H1 (cell line): ENCODE results near the gene LRRN1. TPM values are rescaled to one million over a fixed set of nuclear protein-coding genes. Genes with fewer than 3 reads are reported as not detected.

ENCODE experiments used
- CTCF ChIA-PET: fragments of 300-600 bp; sonication (Branson Sonifier 250); formaldehyde crosslinking; loops from one replicate; lab custom pipeline; 2021; ENCODE audit not compliant: partially characterized antibody; lab: Charles Lee
- POLR2A ChIA-PET: fragments of 300-600 bp; sonication (Branson Sonifier 250); formaldehyde crosslinking; loops from one replicate; lab custom pipeline; 2021; ENCODE audit warnings: inconsistent platforms; ENCODE audit not compliant: partially characterized antibody; lab: Charles Lee
- DNase-seq, 2 experiments: peaks; one replicate each; pipeline versions ENCODE4 v3.0.0 to v3.0.0-alpha.2; 2010 to 2022; ENCODE audit warnings: low spot score in 2 of 2, low read depth in 1 of 2, mixed read lengths in 1 of 2
- FAIRE-seq: peaks from 2 replicates; lab custom pipeline; 2011; peaks lifted over from hg19 to GRCh38; lab: Jason Lieb, UNC
- H2AFZ ChIP-seq: 2 replicates; pipeline ENCODE4 v1.8.1; 2012; ENCODE audit warnings: low read length, inconsistent platforms
- H2AK5ac ChIP-seq: 2 replicates; pipeline ENCODE4 v1.6.1; 2013; ENCODE audit warnings: low read depth, low read length
- H2BK120ac ChIP-seq: replicated peaks from 2 replicates; pipeline ENCODE3; 2013; ENCODE audit warnings: low read depth, low read length, inconsistent platforms
- H2BK12ac ChIP-seq: 2 replicates; pipeline ENCODE4 v1.6.1; 2013; ENCODE audit warnings: low read depth, low read length
- H2BK15ac ChIP-seq: 2 replicates; pipeline ENCODE4 v1.6.1; 2013; ENCODE audit warnings: low read length
- H2BK20ac ChIP-seq: 2 replicates; pipeline ENCODE4 v1.6.1; 2013; ENCODE audit warnings: low read length
- H2BK5ac ChIP-seq: 2 replicates; pipeline ENCODE4 v1.6.1; 2013; ENCODE audit warnings: low read depth, low read length
- H3K14ac ChIP-seq: 2 replicates; pipeline ENCODE4 v1.6.1; 2013; ENCODE audit warnings: inconsistent platforms; ENCODE audit not compliant: insufficient read length
- H3K18ac ChIP-seq: 2 replicates; pipeline ENCODE4 v1.6.1; 2013; ENCODE audit warnings: low read length; ENCODE audit errors: extremely low read depth
- H3K23ac ChIP-seq: 2 replicates; pipeline ENCODE4 v1.6.1; 2013; ENCODE audit warnings: inconsistent platforms; ENCODE audit not compliant: insufficient read length
- H3K23me2 ChIP-seq: 2 replicates; pipeline ENCODE4 v1.6.1; 2013; ENCODE audit warnings: low read depth, low read length
- H3K27ac ChIP-seq: 2 replicates; pipeline ENCODE4 v1.6.1; 2011; ENCODE audit warnings: low read depth, low read length, inconsistent platforms
- H3K27me3 ChIP-seq, 4 experiments: replicated peaks in 1 of 4; 1 replicate in 1 of 4; 2 replicates in 3 of 4; pipeline versions ENCODE4 v1.6.1 to v1.8.1; 2011 to 2013; ENCODE audit warnings: low read length in 3 of 4, mild to moderate bottlenecking in 3 of 4, inconsistent platforms in 2 of 4, mixed read lengths in 2 of 4, moderate library complexity in 1 of 4; ENCODE audit not compliant: control insufficient read depth in 3 of 4, insufficient read depth in 3 of 4; ENCODE audit errors: extremely low read depth in 1 of 4
- H3K36me3 ChIP-seq, 4 experiments: 2 replicates each; pipeline versions ENCODE4 v1.6.1 to v1.8.1; 2011 to 2013; ENCODE audit warnings: mild to moderate bottlenecking in 4 of 4, low read length in 3 of 4, moderate library complexity in 2 of 4, control low read depth in 1 of 4, inconsistent platforms in 1 of 4; ENCODE audit not compliant: insufficient read depth in 4 of 4, control insufficient read depth in 2 of 4
- H3K4ac ChIP-seq: replicated peaks from 2 replicates; pipeline ENCODE3; 2013; ENCODE audit warnings: low read length, low read depth, mixed read lengths, inconsistent platforms; ENCODE audit not compliant: insufficient read length
- H3K4me1 ChIP-seq, 4 experiments: replicated peaks in 1 of 4; 1 replicate in 1 of 4; 2 replicates in 3 of 4; pipeline versions ENCODE4 v1.6.1 to v1.8.1; 2011 to 2013; ENCODE audit warnings: low read length in 3 of 4, inconsistent platforms in 2 of 4, mixed read lengths in 1 of 4; ENCODE audit not compliant: insufficient read depth in 4 of 4, control insufficient read depth in 3 of 4
- H3K4me2 ChIP-seq, 2 experiments: 2 replicates each; pipeline versions ENCODE4 v1.6.1 to v1.8.1; 2011 to 2013; ENCODE audit warnings: low read depth in 2 of 2, low read length in 2 of 2, control low read depth in 1 of 2, inconsistent platforms in 1 of 2, mild to moderate bottlenecking in 1 of 2; ENCODE audit not compliant: insufficient read depth in 1 of 2
- H3K4me3 ChIP-seq, 4 experiments: fragments of 200-600, 300-600 bp in 1 of 4; sonication (generic), shearing (Covaris generic), sonication (Bioruptor Twin) in 1 of 4; 2 replicates each; pipeline versions ENCODE4 v1.5.1 to v1.8.1; 2011 to 2016; ENCODE audit warnings: low read length in 4 of 4, low read depth in 3 of 4, control low read depth in 2 of 4, inconsistent platforms in 2 of 4, mild to moderate bottlenecking in 2 of 4, mixed read lengths in 1 of 4, moderate library complexity in 1 of 4; ENCODE audit not compliant: insufficient read depth in 2 of 4; ENCODE audit errors: extremely low read depth in 1 of 4
- H3K56ac ChIP-seq: replicated peaks from 2 replicates; pipeline ENCODE3; 2013; ENCODE audit warnings: low read depth, mild to moderate bottlenecking, mixed read lengths, low read length, inconsistent platforms; ENCODE audit not compliant: insufficient read length
- H3K79me1 ChIP-seq: 2 replicates; pipeline ENCODE4 v1.6.1; 2013; ENCODE audit warnings: low read depth, low read length, control low read depth
- H3K79me2 ChIP-seq, 2 experiments: 2 replicates each; pipeline versions ENCODE4 v1.6.1 to v1.8.1; 2012 to 2013; ENCODE audit warnings: low read length in 2 of 2, mild to moderate bottlenecking in 2 of 2, inconsistent platforms in 1 of 2; ENCODE audit not compliant: insufficient read depth in 2 of 2, control insufficient read depth in 1 of 2
- H3K9ac ChIP-seq, 4 experiments: replicated peaks in 1 of 4; 1 replicate in 1 of 4; 2 replicates in 3 of 4; pipeline versions ENCODE4 v1.6.1 to v1.8.1; 2011 to 2013; ENCODE audit warnings: low read depth in 3 of 4, low read length in 3 of 4, control low read depth in 2 of 4, mild to moderate bottlenecking in 2 of 4, moderate library complexity in 2 of 4, inconsistent platforms in 1 of 4; ENCODE audit errors: extremely low read depth in 1 of 4
- H3K9me3 ChIP-seq, 2 experiments: 2 replicates each; pipeline versions ENCODE4 v1.6.1 to v1.8.1; 2012 to 2013; ENCODE audit warnings: mild to moderate bottlenecking in 2 of 2, moderate library complexity in 2 of 2, control low read depth in 1 of 2, inconsistent platforms in 1 of 2, low read depth in 1 of 2, low read length in 1 of 2, mixed read lengths in 1 of 2; ENCODE audit not compliant: insufficient read depth in 2 of 2
- H4K20me1 ChIP-seq, 2 experiments: replicated peaks in 1 of 2; 2 replicates each; pipeline versions ENCODE3 to v1.8.1; 2011 to 2013; ENCODE audit warnings: inconsistent platforms in 2 of 2, low read length in 2 of 2, mild to moderate bottlenecking in 1 of 2; ENCODE audit not compliant: insufficient read depth in 2 of 2, control insufficient read depth in 1 of 2
- H4K5ac ChIP-seq: 2 replicates; pipeline ENCODE4 v1.6.1; 2013; ENCODE audit warnings: low read length, low read depth, mixed read lengths, inconsistent platforms; ENCODE audit not compliant: insufficient read length
- H4K8ac ChIP-seq: 2 replicates; pipeline ENCODE4 v1.8.0; 2013; ENCODE audit warnings: mild to moderate bottlenecking, moderate library complexity, low read length, inconsistent platforms; ENCODE audit not compliant: insufficient read depth; ENCODE audit errors: extremely low read depth
- H4K91ac ChIP-seq: replicated peaks from 2 replicates; pipeline ENCODE3; 2013; ENCODE audit warnings: low read length, mixed read lengths, inconsistent platforms; ENCODE audit not compliant: insufficient read length
- CBX8 ChIP-seq: fragments of 300-800, 300-1000 bp; sonication (generic); IDR thresholded peaks from 2 replicates; pipeline ENCODE4 v1.7.1; 2016; ENCODE audit warnings: low read depth, low read length, borderline replicate concordance
- CHD2 ChIP-seq: IDR thresholded peaks from 2 replicates; pipeline ENCODE4 v1.6.1; 2012; ENCODE audit warnings: low read length, improper control_type of control experiment
- EGR1 ChIP-seq: IDR thresholded peaks from 2 replicates; pipeline ENCODE4 v1.6.1; 2011; ENCODE audit warnings: low read depth, low read length, borderline replicate concordance
- HDAC6 ChIP-seq: IDR thresholded peaks from one replicate; pipeline ENCODE4 v1.7.1; 2012; ENCODE audit warnings: low read depth, mild to moderate bottlenecking, inconsistent platforms, low read length, moderate library complexity
- KDM4A ChIP-seq: IDR thresholded peaks from one replicate; pipeline ENCODE4 v1.7.1; 2012; ENCODE audit warnings: low read depth, mild to moderate bottlenecking, moderate library complexity, low read length, inconsistent platforms; ENCODE audit not compliant: severe bottlenecking
- PHF8 ChIP-seq: fragments of 200-600 bp; sonication (generic); conservative IDR thresholded peaks from 2 replicates; pipeline ENCODE4 v1.7.1; 2012; ENCODE audit warnings: low read depth, mild to moderate bottlenecking, inconsistent platforms, low read length, moderate library complexity
- POU5F1 ChIP-seq: IDR thresholded peaks from 2 replicates; pipeline ENCODE4 v1.6.1; 2011; ENCODE audit warnings: low read depth, mild to moderate bottlenecking, low read length, moderate library complexity
- RFX5 ChIP-seq: IDR thresholded peaks from 2 replicates; pipeline ENCODE4 v1.6.1; 2011; ENCODE audit warnings: low read depth, low read length, improper control_type of control experiment, borderline replicate concordance
- RNF2 ChIP-seq: fragments of 200-900, 300-1000 bp; sonication (generic); IDR thresholded peaks from 2 replicates; pipeline ENCODE4 v1.7.1; 2016; ENCODE audit warnings: borderline replicate concordance, low read depth, mild to moderate bottlenecking, antibody characterized with exemption, low read length; ENCODE audit not compliant: poor library complexity, severe bottlenecking; ENCODE audit errors: missing control alignments
- SAP30 ChIP-seq: fragments of 300-600 bp; sonication (generic); IDR thresholded peaks from 2 replicates; pipeline ENCODE4 v1.7.1; 2012; ENCODE audit warnings: low read length, moderate library complexity, mild to moderate bottlenecking, inconsistent platforms; ENCODE audit not compliant: insufficient read depth, insufficient replicate concordance
- SP1 ChIP-seq: IDR thresholded peaks from 2 replicates; pipeline ENCODE4 v1.6.1; 2011; ENCODE audit warnings: low read depth, low read length
- SP2 ChIP-seq: IDR thresholded peaks from 2 replicates; pipeline ENCODE4 v1.6.1; 2012; ENCODE audit warnings: mild to moderate bottlenecking, low read length, inconsistent platforms
- SUZ12 ChIP-seq: fragments of 200-600 bp; sonication (generic); IDR thresholded peaks from 2 replicates; pipeline ENCODE4 v1.6.1; 2012; ENCODE audit warnings: mild to moderate bottlenecking, inconsistent platforms, low read length, moderate library complexity, mixed read lengths
- TBP ChIP-seq: IDR thresholded peaks from 2 replicates; pipeline ENCODE4 v1.6.1; 2011; ENCODE audit warnings: low read depth, low read length, improper control_type of control experiment
- WGBS, 2 experiments: shearing (Covaris generic) in 1 of 2; methylation state at CpG; one replicate each; pipeline versions ENCODE4 v1.1.6 to v1.1.7; 2013 to 2015; ENCODE audit warnings: low lambda C conversion rate in 2 of 2, mixed read lengths in 2 of 2, inconsistent platforms in 1 of 2, low coverage in 1 of 2, missing lambda C conversion rate in 1 of 2; ENCODE audit not compliant: insufficient replicate concordance in 2 of 2, insufficient coverage in 1 of 2, insufficient read length in 1 of 2; ENCODE audit errors: extremely low coverage in 1 of 2, missing lambda C conversion rate in 1 of 2; 5-methylcytosine and 5-hydroxymethylcytosine counted together
- polyA plus RNA-seq, 7 experiments: library from polyadenylated mRNA; depleted of rRNA in 3 of 7; stranded (reverse) in 5 of 7; unstranded in 2 of 7; fragments of >200 nt in 5 of 7; fragments of 200-250 nt in 2 of 7; gene quantifications; 1 replicate in 5 of 7; 2 replicates in 1 of 7; 4 replicates in 1 of 7; pipeline versions ENCODE4 v1.2.1 to v1.2.3, GENCODE V29; 2011 to 2013; ENCODE audit warnings: missing spikeins in 2 of 7, mixed read lengths in 2 of 7
- total RNA-seq: library from RNA; stranded (reverse); fragmentation: NEBNext Ultra II Directional; extraction: Animal tissue kit (Norgen Biotek cat#: 25700); gene quantifications from 2 replicates; pipeline ENCODE4 v1.2.1, GENCODE V29; 2021

The LRRN1 gene
- total and polyA plus RNA-seq, 2 of the 8 experiments (the other 6 are each of a cell fraction or from before 2014, with no cell fraction given) = 159 to 199 TPM

GRCh38 chr3:3783696-3784095, 15.5 kb upstream of the LRRN1 start:
- no peak overlapping the region for H3K4ac ChIP-seq
- H2BK12ac ChIP-seq = no peak overlapping the region
- no peak for TF ChIP-seq SP2
- no peak for TF ChIP-seq CHD2
- TF ChIP-seq KDM4A = no peak
- no peak for TF ChIP-seq HDAC6
- no peak for TF ChIP-seq RNF2
- TF ChIP-seq POU5F1 = no peak
- TF ChIP-seq TBP = no peak
- no peak for TF ChIP-seq SUZ12
- no peak for TF ChIP-seq SAP30
- TF ChIP-seq RFX5 = no peak
- no peak for TF ChIP-seq CBX8
- no peak for TF ChIP-seq PHF8
- TF ChIP-seq EGR1 = no peak
- no peak for TF ChIP-seq SP1
- H3K27ac ChIP-seq = no peak overlapping the region
- no peak overlapping the region for H3K4me3 ChIP-seq
- H3K27me3 ChIP-seq = no peaks in the 10 kb centered on the region
- H4K20me1 ChIP-seq = no peaks in the 10 kb centered on the region
- H2BK15ac ChIP-seq = no peak overlapping the region
- no peaks in the 10 kb centered on the region for H3K4me1 ChIP-seq
- no peak overlapping the region for H2AK5ac ChIP-seq
- H2BK5ac ChIP-seq = no peak overlapping the region
- no peak overlapping the region for H2BK120ac ChIP-seq
- H3K79me2 ChIP-seq = no peaks in the 10 kb centered on the region
- no peak overlapping the region for H3K23ac ChIP-seq
- H3K36me3 ChIP-seq = no peaks in the 10 kb centered on the region
- FAIRE-seq (no peak), DNase-seq (no peak)
- no peak overlapping the region for H3K56ac ChIP-seq
- H4K8ac ChIP-seq = no peak overlapping the region
- H3K18ac ChIP-seq = no peak overlapping the region
- 79% methylated on average over 5 of the region's 5 CpGs; no CpG with 5 or more reads in 1 of the 2 experiments for WGBS, 2 experiments
- H2BK20ac ChIP-seq = no peak overlapping the region
- POLR2A ChIA-PET = interaction anchor here (2.0 kb wide), 1 partner anchor 16 kb away, joined by 13 read pairs; the partner anchor contains the start of gene LRRN1
- no peaks in the 10 kb centered on the region for H3K23me2 ChIP-seq
- H3K79me1 ChIP-seq = no peaks in the 10 kb centered on the region
- H3K9ac ChIP-seq = no peak overlapping the region
- no peak overlapping the region for H3K14ac ChIP-seq
- no peak overlapping the region for H4K5ac ChIP-seq
- CTCF ChIA-PET = interaction anchor here (0.6 to 1.0 kb wide), 2 partner anchors 13 to 137 kb away, joined by 3 read pairs; no protein-coding TSS in a partner anchor
- H3K9me3 ChIP-seq = no peaks in the 10 kb centered on the region
- H3K4me2 ChIP-seq = no peak overlapping the region
- H4K91ac ChIP-seq = no peak overlapping the region
- H2AFZ ChIP-seq = no peak overlapping the region
